Upper lobe of left lung (tissue), 6 donors: Measurements from ENCODE around the gene PRDM16. TPM values are rescaled to one million over a fixed set of nuclear protein-coding genes. Genes with fewer than 3 reads are reported as not detected.

Source experiments
- ATAC-seq, 2 donors: fragments of 200-7000 bp; cut with Tn5 transposase; one replicate each; pipeline ENCODE4 v1.9.1; 2022; ENCODE audit warnings: mild to moderate bottlenecking in 2 of 2, moderate library complexity in 2 of 2; ENCODE audit not compliant: low FRiP score in 2 of 2
- DNase-seq, 2 donors: peaks; one replicate each; pipeline ENCODE4 v3.0.0-alpha.2; 2019 to 2020
- H3K27ac ChIP-seq, 4 donors: fragments of 200-600 bp; sonication (generic); one replicate each; pipeline ENCODE4 v1.5.1; 2016 to 2019
- H3K27me3 ChIP-seq, 4 donors: fragments of 200-600 bp; sonication (generic); one replicate each; pipeline ENCODE4 v1.5.1; 2017 to 2019
- H3K36me3 ChIP-seq, 4 donors: fragments of 200-600 bp; sonication (generic); one replicate each; pipeline ENCODE4 v1.5.1; 2016 to 2019
- H3K4me1 ChIP-seq, 4 donors: fragments of 200-600 bp; sonication (generic); one replicate each; pipeline ENCODE4 v1.5.1; 2018 to 2019
- H3K4me3 ChIP-seq, 4 donors: fragments of 200-600 bp; sonication (generic); one replicate each; pipeline ENCODE4 v1.5.1; 2017 to 2019; ENCODE audit warnings: mild to moderate bottlenecking in 2 of 4, moderate library complexity in 1 of 4
- H3K9me3 ChIP-seq, 4 donors: fragments of 200-600 bp; sonication (generic); one replicate each; pipeline ENCODE4 v1.5.1; 2018 to 2019
- CTCF ChIP-seq, 6 experiments: fragments of 450-650 bp in 4 of 6; fragments of 200-600 bp in 2 of 6; sonication (generic) in 2 of 6; IDR thresholded peaks; one replicate each; pipeline ENCODE4 v1.5.1; 2016 to 2019; ENCODE audit warnings: antibody characterized with exemption in 6 of 6
- EP300 ChIP-seq, 4 donors: sonication (generic); formaldehyde crosslinking; IDR thresholded peaks; one replicate each; pipeline ENCODE4 v1.5.1; 2017; ENCODE audit warnings: antibody characterized with exemption in 4 of 4, control low read depth in 2 of 4
- POLR2A ChIP-seq, 4 donors: fragments of 450-650 bp; IDR thresholded peaks; one replicate each; pipeline ENCODE4 v1.5.1; 2016 to 2017; ENCODE audit warnings: antibody characterized with exemption in 4 of 4, mild to moderate bottlenecking in 2 of 4
- POLR2AphosphoS5 ChIP-seq, 2 donors: sonication (generic); formaldehyde crosslinking; IDR thresholded peaks; one replicate each; pipeline ENCODE4 v1.5.1; 2017; ENCODE audit warnings: antibody characterized with exemption in 2 of 2
- WGBS, 2 donors: methylation state at CpG; one replicate each; pipeline ENCODE4 v1.1.5; 2017 to 2018; 5-methylcytosine and 5-hydroxymethylcytosine counted together
- total RNA-seq, 6 donors: library from RNA; depleted of rRNA in 4 of 6; stranded (reverse); fragments of >200 nt in 4 of 6; gene quantifications; one replicate each; pipeline versions ENCODE4 v1.1.0 to v1.2.1, GENCODE V29; 2016 to 2021
- donor health status: DM: no; HTN: no; CAD: no; lungs with moderate emphysema.
- donor health status: DM: no; HTN: yes; CAD: no; lungs with severe emphysema.

Gene PRDM16
- total RNA-seq, 6 donors from 2014 or later: 12.3 to 54.5 (median 21.2) TPM

- Histone ChIP-seq H3K9me3 (no peaks in the 10 kb centered on the region), H3K36me3 (no peaks in the 10 kb centered on the region), H3K27me3 (no peaks in the 10 kb centered on the region), H3K27ac (no peak overlapping the region), H3K4me3 (no peak overlapping the region), H3K4me1 (peaks cover 5 to 11% (median 9%) of the 10 kb centered on the region in 4 donors)
- 75 to 77% methylated on average over 9 to 12 of the region's 12 CpGs for WGBS, 2 donors
- no peak for TF ChIP-seq POLR2AphosphoS5 (IDR thresholded peaks at IDR 0.05)
- ATAC-seq (no peak), DNase-seq (peak in 1 of 2 donors; percentile 58)
These were observed 156.7 kb downstream of the PRDM16 start for GRCh38 chr1:3225661-3226060.

- TF ChIP-seq EP300 (IDR thresholded peaks at IDR 0.05): no peak
- no peak for TF ChIP-seq CTCF (IDR thresholded peaks at IDR 0.05)
- no peak for TF ChIP-seq POLR2A (IDR thresholded peaks at IDR 0.05)
- no peak for TF ChIP-seq POLR2AphosphoS5 (IDR thresholded peaks at IDR 0.05)
- Histone ChIP-seq H3K27ac (no peak overlapping the region), H3K27me3 (no peaks in the 10 kb centered on the region), H3K4me1 (peaks cover 5 to 11% (median 9%) of the 10 kb centered on the region in 4 donors), H3K4me3 (no peak overlapping the region), H3K36me3 (no peaks in the 10 kb centered on the region), H3K9me3 (no peaks in the 10 kb centered on the region)
- WGBS, 2 donors: 41 to 59% methylated on average over 13 to 15 of the region's 15 CpGs
- DNase-seq: no peak
- ATAC-seq: no peak
These were observed 157.2 kb downstream of the PRDM16 start for GRCh38 chr1:3226191-3226590.

- TF ChIP-seq EP300 (IDR thresholded peaks at IDR 0.05) (no peak), POLR2AphosphoS5 (IDR thresholded peaks at IDR 0.05) (no peak), POLR2A (IDR thresholded peaks at IDR 0.05) (no peak), CTCF (IDR thresholded peaks at IDR 0.05) (no peak)
- Histone ChIP-seq H3K27ac (no peak overlapping the region), H3K36me3 (no peaks in the 10 kb centered on the region), H3K4me1 (peaks cover 4 to 10% (median 8%) of the 10 kb centered on the region in 4 donors), H3K27me3 (no peaks in the 10 kb centered on the region), H3K9me3 (no peaks in the 10 kb centered on the region), H3K4me3 (no peak overlapping the region)
- peak in 1 of 2 donors; percentile 56 for DNase-seq
- 78 to 80% methylated on average over 26 to 27 of the region's 27 CpGs for WGBS, 2 donors
- no peak for ATAC-seq
These were observed 157.8 kb downstream of the PRDM16 start for GRCh38 chr1:3226701-3227350.

- Histone ChIP-seq H3K36me3 (no peaks in the 10 kb centered on the region), H3K27me3 (no peaks in the 10 kb centered on the region), H3K4me3 (no peak overlapping the region), H3K4me1 (peaks cover 0 to 5% (median 4%) of the 10 kb centered on the region in 4 donors), H3K9me3 (no peaks in the 10 kb centered on the region), H3K27ac (no peak overlapping the region)
- ATAC-seq: no peak
- WGBS, 2 donors: 79 to 86% methylated on average over 10 to 17 of the region's 17 CpGs
- peak in 1 of 2 donors; percentile 75 for DNase-seq
- TF ChIP-seq POLR2AphosphoS5 (IDR thresholded peaks at IDR 0.05): no peak
- no peak for TF ChIP-seq CTCF (IDR thresholded peaks at IDR 0.05)
- no peak for TF ChIP-seq POLR2A (IDR thresholded peaks at IDR 0.05)
- no peak for TF ChIP-seq EP300 (IDR thresholded peaks at IDR 0.05)
These were observed 158.3 kb downstream of the PRDM16 start for GRCh38 chr1:3227351-3227704.

GRCh38 chr1:3227893-3228292, 158.9 kb downstream of the PRDM16 start:
- no peak for ATAC-seq
- no peaks in the 10 kb centered on the region for H3K4me1 ChIP-seq

More at GRCh38 chr1:3227893-3228292, 158.9 kb downstream of the PRDM16 start:
- Histone ChIP-seq H3K27ac (no peak overlapping the region), H3K36me3 (no peaks in the 10 kb centered on the region), H3K27me3 (no peaks in the 10 kb centered on the region), H3K4me3 (no peak overlapping the region), H3K9me3 (no peaks in the 10 kb centered on the region)
- DNase-seq: no peak
- WGBS, 2 donors: 89 to 92% methylated on average over 20 of the region's 20 CpGs
- no peak for TF ChIP-seq POLR2AphosphoS5 (IDR thresholded peaks at IDR 0.05)
- TF ChIP-seq POLR2A (IDR thresholded peaks at IDR 0.05): no peak
- no peak for TF ChIP-seq CTCF (IDR thresholded peaks at IDR 0.05)
- no peak for TF ChIP-seq EP300 (IDR thresholded peaks at IDR 0.05)
